PC-3 (cell line): Measurements from ENCODE around the gene UBASH3B.

Experiments
- CTCF ChIP-seq: fragments of 300-600 bp; sonication (generic); conservative IDR thresholded peaks from 2 replicates; pipeline ENCODE4 v1.5.1; 2017; ENCODE audit warnings: antibody characterized with exemption, low read depth, mild to moderate bottlenecking, low read length
- EZH2phosphoT487 ChIP-seq: fragments of 300-600 bp; sonication (generic); IDR thresholded peaks from 2 replicates; pipeline ENCODE4 v1.6.1; 2018; ENCODE audit warnings: mild to moderate bottlenecking, antibody characterized with exemption, low read length, borderline replicate concordance

GRCh38 chr11:122796128-122796717 is 140.7 kb downstream of the UBASH3B start:
- peak; percentile 98 for TF ChIP-seq CTCF
- no peak for TF ChIP-seq EZH2phosphoT487
